HEK293 (cell line): ENCODE data around the gene CHST1.

Experiments used
- CTCF ChIA-PET: fragments of 350-600 bp; formaldehyde crosslinking; extraction: SDS; loops from one replicate; lab custom pipeline; 2021; ENCODE audit warnings: antibody characterized with exemption; lab: Yijun Ruan, JAX
- POLR2A ChIA-PET: fragments of 300-600 bp; formaldehyde crosslinking; extraction: SDS; loops from one replicate; lab custom pipeline; 2020; ENCODE audit warnings: antibody characterized with exemption, inconsistent platforms; lab: Yijun Ruan, JAX
- H3K27ac ChIP-seq: fragments of 200-500 bp; sonication (Bioruptor generic); 2 replicates; pipeline ENCODE4 v1.5.1; 2014; ENCODE audit warnings: low read depth, low read length, control low read depth, inconsistent platforms; ENCODE audit errors: extremely low read depth
- H3K36me3 ChIP-seq, 2 experiments: fragments of 200-500 bp in 1 of 2; sonication (Bioruptor generic) in 1 of 2; 1 replicate in 1 of 2; 2 replicates in 1 of 2; pipeline ENCODE4 v1.5.1; 2014 to 2017; ENCODE audit warnings: inconsistent platforms in 2 of 2, low read length in 2 of 2; ENCODE audit not compliant: control insufficient read depth in 2 of 2, insufficient read depth in 1 of 2
- H3K4me1 ChIP-seq: fragments of 200-500 bp; sonication (Bioruptor generic); 2 replicates; pipeline ENCODE4 v1.5.1; 2014; ENCODE audit warnings: mild to moderate bottlenecking, low read length, inconsistent platforms; ENCODE audit not compliant: control insufficient read depth, insufficient read depth
- H3K4me3 ChIP-seq: 2 replicates; pipeline ENCODE4 v1.5.1; 2011; ENCODE audit warnings: low read depth, mild to moderate bottlenecking, control low read depth, low read length, moderate library complexity
- H3K9me3 ChIP-seq: fragments of 200-500 bp; sonication (Bioruptor generic); 2 replicates; pipeline ENCODE4 v1.5.1; 2014; ENCODE audit warnings: low read depth, low read length, inconsistent platforms; ENCODE audit not compliant: control insufficient read depth, insufficient read depth
- ZIC2 ChIP-seq: fragments of 450-650 bp; formaldehyde crosslinking; IDR thresholded peaks from 2 replicates; pipeline ENCODE4 v1.5.1; 2016; ENCODE audit warnings: missing biosample characterization, missing genetic modification characterization
- ZNF114 ChIP-seq: fragments of 450-650 bp; formaldehyde crosslinking; IDR thresholded peaks from 2 replicates; pipeline ENCODE4 v1.5.0; 2017; ENCODE audit warnings: missing biosample characterization, missing genetic modification characterization
- ZNF138 ChIP-seq: fragments of 450-650 bp; formaldehyde crosslinking; IDR thresholded peaks from 2 replicates; pipeline ENCODE4 v1.5.1; 2016; ENCODE audit warnings: missing biosample characterization, missing genetic modification characterization, borderline replicate concordance
- ZNF155 ChIP-seq: fragments of 450-650 bp; formaldehyde crosslinking; IDR thresholded peaks from 2 replicates; pipeline ENCODE4 v1.5.1; 2016; ENCODE audit warnings: missing biosample characterization, missing genetic modification characterization
- ZNF175 ChIP-seq: fragments of 450-650 bp; formaldehyde crosslinking; IDR thresholded peaks from 2 replicates; pipeline ENCODE4 v1.5.1; 2016; ENCODE audit warnings: missing biosample characterization, missing genetic modification characterization
- ZNF211 ChIP-seq: fragments of 450-650 bp; formaldehyde crosslinking; IDR thresholded peaks from 2 replicates; pipeline ENCODE4 v1.5.1; 2016; ENCODE audit warnings: low read depth, missing biosample characterization, missing genetic modification characterization
- ZNF23 ChIP-seq: fragments of 450-650 bp; formaldehyde crosslinking; IDR thresholded peaks from 2 replicates; pipeline ENCODE4 v1.5.1; 2016; ENCODE audit warnings: missing biosample characterization, missing genetic modification characterization, borderline replicate concordance
- ZNF324 ChIP-seq: fragments of 450-650 bp; formaldehyde crosslinking; IDR thresholded peaks from 2 replicates; pipeline ENCODE4 v1.5.1; 2016; ENCODE audit warnings: missing biosample characterization, missing genetic modification characterization
- ZNF426 ChIP-seq: fragments of 450-650 bp; formaldehyde crosslinking; IDR thresholded peaks from 2 replicates; pipeline ENCODE4 v1.5.1; 2017; ENCODE audit warnings: missing biosample characterization, missing genetic modification characterization, mild to moderate bottlenecking, inconsistent platforms, moderate library complexity
- ZNF473 ChIP-seq: fragments of 450-650 bp; formaldehyde crosslinking; IDR thresholded peaks from 2 replicates; pipeline ENCODE4 v1.5.1; 2017; ENCODE audit warnings: missing biosample characterization, missing genetic modification characterization
- ZNF529 ChIP-seq: fragments of 450-650 bp; formaldehyde crosslinking; IDR thresholded peaks from 2 replicates; pipeline ENCODE4 v1.5.1; 2017; ENCODE audit warnings: missing genetic modification characterization, missing biosample characterization; ENCODE audit not compliant: insufficient replicate concordance
- ZNF558 ChIP-seq: fragments of 450-650 bp; formaldehyde crosslinking; IDR thresholded peaks from 2 replicates; pipeline ENCODE4 v1.5.1; 2016; ENCODE audit warnings: missing biosample characterization, missing genetic modification characterization
- ZNF571 ChIP-seq: fragments of 450-650 bp; formaldehyde crosslinking; IDR thresholded peaks from 2 replicates; pipeline ENCODE4 v1.5.0; 2017; ENCODE audit warnings: missing biosample characterization, missing genetic modification characterization
- ZNF596 ChIP-seq: fragments of 450-650 bp; IDR thresholded peaks from 2 replicates; pipeline ENCODE4 v1.5.0; 2018; ENCODE audit warnings: missing biosample characterization, mild to moderate bottlenecking, missing genetic modification characterization, moderate library complexity
- ZNF600 ChIP-seq: fragments of 450-650 bp; formaldehyde crosslinking; IDR thresholded peaks from 2 replicates; pipeline ENCODE4 v1.5.1; 2016; ENCODE audit warnings: missing biosample characterization, missing genetic modification characterization
- ZNF624 ChIP-seq: fragments of 450-650 bp; formaldehyde crosslinking; IDR thresholded peaks from 2 replicates; pipeline ENCODE4 v1.5.1; 2017; ENCODE audit warnings: missing biosample characterization, missing genetic modification characterization
- ZNF677 ChIP-seq: fragments of 450-650 bp; IDR thresholded peaks from 2 replicates; pipeline ENCODE4 v1.5.0; 2018; ENCODE audit warnings: missing biosample characterization, mild to moderate bottlenecking, missing genetic modification characterization, moderate library complexity
- ZNF707 ChIP-seq: fragments of 450-650 bp; formaldehyde crosslinking; IDR thresholded peaks from 2 replicates; pipeline ENCODE4 v1.5.1; 2016; ENCODE audit warnings: missing biosample characterization, missing genetic modification characterization
- ZNF843 ChIP-seq: fragments of 450-650 bp; formaldehyde crosslinking; IDR thresholded peaks from 2 replicates; pipeline ENCODE4 v1.5.1; 2016; ENCODE audit warnings: missing biosample characterization, missing genetic modification characterization
- TF ChIP-seq, protein P1 (sequence below): sonication (generic); formaldehyde crosslinking; IDR thresholded peaks from 2 replicates; pipeline ENCODE4 v1.8.1; 2022; ENCODE audit warnings: mild to moderate bottlenecking, moderate library complexity, missing genetic modification reagents
- TF ChIP-seq, protein P2 (sequence below): fragments of 450-650 bp; formaldehyde crosslinking; IDR thresholded peaks from 2 replicates; pipeline ENCODE4 v1.5.1; 2016; ENCODE audit warnings: missing biosample characterization, missing genetic modification characterization
- TF ChIP-seq, protein P3 (sequence below): fragments of 450-650 bp; formaldehyde crosslinking; IDR thresholded peaks from 2 replicates; pipeline ENCODE4 v1.5.1; 2016; ENCODE audit warnings: missing biosample characterization, missing genetic modification characterization
- TF ChIP-seq, protein P4 (sequence below): fragments of 450-650 bp; formaldehyde crosslinking; IDR thresholded peaks from 2 replicates; pipeline ENCODE4 v1.5.1; 2016; ENCODE audit warnings: missing biosample characterization, missing genetic modification characterization
- TF ChIP-seq, protein P5 (sequence below): fragments of 450-650 bp; formaldehyde crosslinking; IDR thresholded peaks from 2 replicates; pipeline ENCODE4 v1.5.1; 2017; ENCODE audit warnings: missing biosample characterization, missing genetic modification characterization

CHST1 gene

DNA sequence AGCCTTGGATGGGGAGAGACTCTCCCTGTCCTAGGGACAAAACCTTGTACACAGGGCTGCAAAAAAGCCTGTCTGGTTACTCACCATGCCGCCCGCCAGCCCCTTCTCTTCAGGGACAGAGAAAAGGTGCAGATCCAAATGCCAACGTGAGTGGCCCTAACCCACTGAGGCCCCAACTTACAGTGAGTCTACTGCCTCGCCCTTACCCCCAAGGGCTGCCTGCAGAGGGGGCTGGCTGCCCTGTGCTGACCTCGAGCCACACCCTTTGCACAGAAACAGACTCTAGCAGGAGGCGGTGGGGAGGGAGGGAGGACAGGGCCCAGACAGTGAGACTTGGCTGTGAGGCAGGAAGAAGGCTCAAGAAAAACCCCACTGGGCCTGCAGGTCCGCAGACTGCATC is 13.6 kb upstream of the CHST1 start:
- ChIA-PET POLR2A (no interaction called here), CTCF (interaction anchor here (0.9 to 1.5 kb wide), 2 partner anchors 21 to 272 kb away, joined by 3 read pairs; no protein-coding TSS in a partner anchor)
- H3K4me1 ChIP-seq = no peaks in the 10 kb centered on the region
- H3K4me3 ChIP-seq = no peak overlapping the region
- H3K9me3 ChIP-seq = no peaks in the 10 kb centered on the region
- H3K27ac ChIP-seq = no peak overlapping the region
- no peaks in the 10 kb centered on the region for H3K36me3 ChIP-seq
- TF ChIP-seq, protein P1, sequence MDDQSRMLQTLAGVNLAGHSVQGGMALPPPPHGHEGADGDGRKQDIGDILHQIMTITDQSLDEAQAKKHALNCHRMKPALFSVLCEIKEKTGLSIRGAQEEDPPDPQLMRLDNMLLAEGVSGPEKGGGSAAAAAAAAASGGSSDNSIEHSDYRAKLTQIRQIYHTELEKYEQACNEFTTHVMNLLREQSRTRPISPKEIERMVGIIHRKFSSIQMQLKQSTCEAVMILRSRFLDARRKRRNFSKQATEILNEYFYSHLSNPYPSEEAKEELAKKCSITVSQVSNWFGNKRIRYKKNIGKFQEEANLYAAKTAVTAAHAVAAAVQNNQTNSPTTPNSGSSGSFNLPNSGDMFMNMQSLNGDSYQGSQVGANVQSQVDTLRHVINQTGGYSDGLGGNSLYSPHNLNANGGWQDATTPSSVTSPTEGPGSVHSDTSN (CRISPR knock-in tag) = no peak
- TF ChIP-seq ZNF677 (no peak), ZNF211 (tag by site-specific recombination) (no peak), ZNF558 (tag by site-specific recombination) (no peak), ZNF843 (tag by site-specific recombination) (no peak), ZNF175 (no peak), ZNF23 (tag by site-specific recombination) (no peak), ZNF529 (no peak)
- TF ChIP-seq, protein P2, sequence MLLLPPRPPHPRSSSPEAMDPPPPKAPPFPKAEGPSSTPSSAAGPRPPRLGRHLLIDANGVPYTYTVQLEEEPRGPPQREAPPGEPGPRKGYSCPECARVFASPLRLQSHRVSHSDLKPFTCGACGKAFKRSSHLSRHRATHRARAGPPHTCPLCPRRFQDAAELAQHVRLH (tag by site-specific recombination) = no peak
- TF ChIP-seq, protein P3, sequence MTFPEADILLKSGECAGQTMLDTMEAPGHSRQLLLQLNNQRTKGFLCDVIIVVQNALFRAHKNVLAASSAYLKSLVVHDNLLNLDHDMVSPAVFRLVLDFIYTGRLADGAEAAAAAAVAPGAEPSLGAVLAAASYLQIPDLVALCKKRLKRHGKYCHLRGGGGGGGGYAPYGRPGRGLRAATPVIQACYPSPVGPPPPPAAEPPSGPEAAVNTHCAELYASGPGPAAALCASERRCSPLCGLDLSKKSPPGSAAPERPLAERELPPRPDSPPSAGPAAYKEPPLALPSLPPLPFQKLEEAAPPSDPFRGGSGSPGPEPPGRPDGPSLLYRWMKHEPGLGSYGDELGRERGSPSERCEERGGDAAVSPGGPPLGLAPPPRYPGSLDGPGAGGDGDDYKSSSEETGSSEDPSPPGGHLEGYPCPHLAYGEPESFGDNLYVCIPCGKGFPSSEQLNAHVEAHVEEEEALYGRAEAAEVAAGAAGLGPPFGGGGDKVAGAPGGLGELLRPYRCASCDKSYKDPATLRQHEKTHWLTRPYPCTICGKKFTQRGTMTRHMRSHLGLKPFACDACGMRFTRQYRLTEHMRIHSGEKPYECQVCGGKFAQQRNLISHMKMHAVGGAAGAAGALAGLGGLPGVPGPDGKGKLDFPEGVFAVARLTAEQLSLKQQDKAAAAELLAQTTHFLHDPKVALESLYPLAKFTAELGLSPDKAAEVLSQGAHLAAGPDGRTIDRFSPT (tag by site-specific recombination) = no peak

DNA sequence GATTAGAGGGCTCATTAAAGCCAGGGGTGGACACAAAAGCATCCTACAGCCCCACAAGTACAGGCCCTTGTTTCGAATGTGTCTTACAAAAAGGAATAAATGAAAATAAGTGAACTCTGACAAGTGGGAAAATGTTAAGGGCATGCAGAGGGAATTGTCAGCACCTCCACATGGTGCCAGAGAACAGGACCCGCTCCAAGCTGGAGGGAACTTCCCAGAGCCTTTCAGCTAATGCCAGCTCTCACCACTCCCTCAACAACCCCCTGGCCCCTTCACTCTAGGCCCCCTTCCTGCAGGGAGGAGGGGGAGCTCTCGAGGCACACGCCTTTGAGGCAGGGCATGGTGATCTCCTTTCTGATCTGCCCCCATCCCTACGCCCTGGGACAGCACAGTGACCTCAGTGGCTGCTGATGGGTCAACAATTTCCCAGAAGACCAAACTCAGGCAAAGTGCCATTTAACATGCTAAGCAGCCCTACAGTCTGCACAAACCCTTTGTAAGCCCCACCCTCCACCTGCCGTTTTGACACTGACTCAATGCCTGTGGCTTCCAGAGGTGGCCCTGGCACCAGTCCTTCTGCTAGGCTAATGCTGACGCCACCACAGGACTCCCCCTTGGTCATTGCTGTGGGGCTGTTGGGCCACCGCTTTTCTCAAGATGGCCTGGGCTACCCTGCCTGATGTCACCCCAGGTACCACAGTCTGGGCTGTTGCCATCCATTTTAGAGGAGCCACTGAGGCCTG is 12.5 kb upstream of the CHST1 start:
- no peak overlapping the region for H3K4me3 ChIP-seq
- H3K36me3 ChIP-seq = no peaks in the 10 kb centered on the region
- H3K9me3 ChIP-seq = no peaks in the 10 kb centered on the region
- H3K27ac ChIP-seq = no peak overlapping the region
- CTCF ChIA-PET = interaction anchor here (0.7 to 0.9 kb wide), 2 partner anchors 20 to 93 kb away, joined by 3 to 4 read pairs; no protein-coding TSS in a partner anchor
- no peaks in the 10 kb centered on the region for H3K4me1 ChIP-seq
- no peak for TF ChIP-seq ZNF558 (tag by site-specific recombination)
- peak; percentile 51 for TF ChIP-seq ZIC2
- TF ChIP-seq ZNF707 (tag by site-specific recombination) = no peak
- TF ChIP-seq, all 188 proteins: peak for 1
- POLR2A ChIA-PET = no interaction called here

DNA sequence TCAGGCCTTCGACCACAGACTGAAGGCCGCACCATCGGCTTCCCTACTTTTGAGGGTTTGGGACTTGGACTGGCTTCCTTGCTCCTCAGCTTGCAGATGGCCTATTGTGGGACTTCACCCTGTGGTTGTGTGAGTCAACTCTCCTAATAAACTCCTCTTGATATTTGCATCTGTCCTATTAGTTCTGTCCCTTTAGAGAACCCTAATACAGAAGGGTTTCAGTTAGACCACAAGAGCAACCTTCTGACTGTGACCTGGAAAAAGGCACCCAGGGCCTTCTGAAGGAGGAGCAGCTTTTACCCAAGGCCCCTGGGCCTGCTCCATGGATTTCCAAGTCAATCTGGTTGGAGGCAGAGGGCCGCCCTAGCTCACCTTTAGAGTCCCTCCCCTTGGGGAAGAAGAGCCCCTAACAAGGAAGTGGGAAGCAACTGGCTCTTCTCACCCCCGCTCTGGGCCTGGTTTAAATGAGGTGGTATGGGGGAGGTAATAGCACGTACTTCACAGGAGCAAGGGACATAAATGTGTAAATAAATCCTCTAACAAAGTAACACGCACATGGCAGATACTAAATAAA is 11.2 kb upstream of the CHST1 start:
- POLR2A ChIA-PET = no interaction called here
- no peaks in the 10 kb centered on the region for H3K36me3 ChIP-seq
- H3K4me3 ChIP-seq = no peak overlapping the region
- no peak overlapping the region for H3K27ac ChIP-seq
- CTCF ChIA-PET = interaction anchor here (0.6 to 0.7 kb wide), 4 partner anchors 9 to 305 kb away, joined by 3 to 5 read pairs (median 4); no protein-coding TSS in a partner anchor
- no peaks in the 10 kb centered on the region for H3K9me3 ChIP-seq
- no peaks in the 10 kb centered on the region for H3K4me1 ChIP-seq
- TF ChIP-seq, protein P4, sequence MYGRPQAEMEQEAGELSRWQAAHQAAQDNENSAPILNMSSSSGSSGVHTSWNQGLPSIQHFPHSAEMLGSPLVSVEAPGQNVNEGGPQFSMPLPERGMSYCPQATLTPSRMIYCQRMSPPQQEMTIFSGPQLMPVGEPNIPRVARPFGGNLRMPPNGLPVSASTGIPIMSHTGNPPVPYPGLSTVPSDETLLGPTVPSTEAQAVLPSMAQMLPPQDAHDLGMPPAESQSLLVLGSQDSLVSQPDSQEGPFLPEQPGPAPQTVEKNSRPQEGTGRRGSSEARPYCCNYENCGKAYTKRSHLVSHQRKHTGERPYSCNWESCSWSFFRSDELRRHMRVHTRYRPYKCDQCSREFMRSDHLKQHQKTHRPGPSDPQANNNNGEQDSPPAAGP = no peak
- TF ChIP-seq ZNF600 (no peak), ZNF624 (tag by site-specific recombination) (no peak), ZNF473 (no peak), ZNF571 (no peak), ZNF114 (tag by site-specific recombination) (no peak), ZNF596 (tag by site-specific recombination) (no peak), ZNF175 (no peak), ZNF324 (tag by site-specific recombination) (no peak), ZNF155 (tag by site-specific recombination) (no peak), ZNF138 (no peak), ZNF426 (no peak)
- TF ChIP-seq, protein P5, sequence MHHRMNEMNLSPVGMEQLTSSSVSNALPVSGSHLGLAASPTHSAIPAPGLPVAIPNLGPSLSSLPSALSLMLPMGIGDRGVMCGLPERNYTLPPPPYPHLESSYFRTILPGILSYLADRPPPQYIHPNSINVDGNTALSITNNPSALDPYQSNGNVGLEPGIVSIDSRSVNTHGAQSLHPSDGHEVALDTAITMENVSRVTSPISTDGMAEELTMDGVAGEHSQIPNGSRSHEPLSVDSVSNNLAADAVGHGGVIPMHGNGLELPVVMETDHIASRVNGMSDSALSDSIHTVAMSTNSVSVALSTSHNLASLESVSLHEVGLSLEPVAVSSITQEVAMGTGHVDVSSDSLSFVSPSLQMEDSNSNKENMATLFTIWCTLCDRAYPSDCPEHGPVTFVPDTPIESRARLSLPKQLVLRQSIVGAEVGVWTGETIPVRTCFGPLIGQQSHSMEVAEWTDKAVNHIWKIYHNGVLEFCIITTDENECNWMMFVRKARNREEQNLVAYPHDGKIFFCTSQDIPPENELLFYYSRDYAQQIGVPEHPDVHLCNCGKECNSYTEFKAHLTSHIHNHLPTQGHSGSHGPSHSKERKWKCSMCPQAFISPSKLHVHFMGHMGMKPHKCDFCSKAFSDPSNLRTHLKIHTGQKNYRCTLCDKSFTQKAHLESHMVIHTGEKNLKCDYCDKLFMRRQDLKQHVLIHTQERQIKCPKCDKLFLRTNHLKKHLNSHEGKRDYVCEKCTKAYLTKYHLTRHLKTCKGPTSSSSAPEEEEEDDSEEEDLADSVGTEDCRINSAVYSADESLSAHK (tag by site-specific recombination) = no peak
